Measurements from ENCODE around the gene C13orf46. TPM values are rescaled to one million over a fixed set of nuclear protein-coding genes. Genes with fewer than 3 reads are reported as not detected.
"Not testable (repeated sequence)": the region's sequence is repeated elsewhere in the genome, so short reads cannot be mapped to it uniquely, and the experiment has no call there.

C13orf46 gene
- total RNA-seq, 2 donors from 2014 or later, result 0.59 to 2.7 TPM

GRCh38 chr13:113914333-113915011, 59.4 kb downstream of the C13orf46 start:
- H3K36me3 ChIP-seq, result no peaks in the 10 kb centered on the region
- H3K9me3 ChIP-seq, result no peaks in the 10 kb centered on the region
- no peaks in the 10 kb centered on the region for H3K4me1 ChIP-seq
- H3K27ac ChIP-seq, result no peak overlapping the region
- no peaks in the 10 kb centered on the region for H3K27me3 ChIP-seq
- TF ChIP-seq CTCF (IDR thresholded peaks at IDR 0.05), result no peak
- no peak overlapping the region for H3K4me3 ChIP-seq
- DNase-seq (ENCODE audit: low spot score), result peak; percentile 38

- H3K4me3 ChIP-seq; H3K9me3 ChIP-seq; H3K27me3 ChIP-seq; H3K4me1 ChIP-seq; DNase-seq (ENCODE audit: low spot score); H3K36me3 ChIP-seq; H3K27ac ChIP-seq: not testable (repeated sequence)
These were observed 60.0 kb downstream of the C13orf46 start for GRCh38 chr13:113913838-113914237.

- not testable (repeated sequence) for DNase-seq (ENCODE audit: low spot score); H3K4me3 ChIP-seq; H3K9me3 ChIP-seq; H3K36me3 ChIP-seq; H3K4me1 ChIP-seq; H3K27ac ChIP-seq; H3K27me3 ChIP-seq
These were observed 60.5 kb downstream of the C13orf46 start for GRCh38 chr13:113913408-113913807.

- no peak for DNase-seq (ENCODE audit: low spot score)
- no peaks in the 10 kb centered on the region for H3K4me1 ChIP-seq
- H3K27me3 ChIP-seq, result no peaks in the 10 kb centered on the region
- H3K4me3 ChIP-seq, result no peak overlapping the region
- TF ChIP-seq CTCF (IDR thresholded peaks at IDR 0.05), result no peak
- no peaks in the 10 kb centered on the region for H3K9me3 ChIP-seq
- no peaks in the 10 kb centered on the region for H3K36me3 ChIP-seq
- H3K27ac ChIP-seq, result no peak overlapping the region
These were observed 61.3 kb downstream of the C13orf46 start for GRCh38 chr13:113912596-113912995.

- no peaks in the 10 kb centered on the region for H3K9me3 ChIP-seq
- H3K36me3 ChIP-seq, result no peaks in the 10 kb centered on the region
- H3K4me1 ChIP-seq, result no peaks in the 10 kb centered on the region
- no peaks in the 10 kb centered on the region for H3K27me3 ChIP-seq
- TF ChIP-seq CTCF (IDR thresholded peaks at IDR 0.05), result no peak
- H3K4me3 ChIP-seq, result no peak overlapping the region
- peak; percentile 44 for DNase-seq (ENCODE audit: low spot score)
- H3K27ac ChIP-seq, result no peak overlapping the region
These were observed 66.0 kb downstream of the C13orf46 start for GRCh38 chr13:113907635-113908617.

- TF ChIP-seq CTCF (IDR thresholded peaks at IDR 0.05), result no peak
- Histone ChIP-seq H3K4me1 (no peaks in the 10 kb centered on the region), H3K27ac (no peak overlapping the region), H3K36me3 (no peaks in the 10 kb centered on the region), H3K27me3 (no peaks in the 10 kb centered on the region), H3K4me3 (no peak overlapping the region), H3K9me3 (no peaks in the 10 kb centered on the region)
- DNase-seq (ENCODE audit: low spot score), result peak; percentile 38
These were observed 67.3 kb downstream of the C13orf46 start for GRCh38 chr13:113906571-113906970.

Data from right atrium auricular region (tissue), 2 donors.